Adrenal gland (tissue), 12 donors: ENCODE data around the gene IQCM. TPM values are rescaled to one million over a fixed set of nuclear protein-coding genes. Genes with fewer than 3 reads are reported as not detected.

ENCODE experiments used
- DNase-seq, 7 donors: peaks; one replicate each; pipeline ENCODE4 v3.0.0-alpha.2; 2019 to 2020
- H3K27ac ChIP-seq, 5 donors: fragments of 200-600 bp; sonication (generic) in 4 of 5; 1 replicate in 3 of 5; 2 replicates in 2 of 5; pipeline versions ENCODE4 v1.5.1 to v1.8.0; 2016 to 2020; ENCODE audit warnings: mild to moderate bottlenecking in 1 of 5
- H3K27me3 ChIP-seq: fragments of 200-600 bp; 2 replicates; pipeline ENCODE4 v1.8.0; 2021
- H3K36me3 ChIP-seq, 2 donors: fragments of 200-600 bp; replicated peaks in 1 of 2; 1 replicate in 1 of 2; 2 replicates in 1 of 2; pipeline versions ENCODE4 v1.5.1 to v1.8.0; 2018 to 2022
- H3K4me1 ChIP-seq, 2 donors: fragments of 200-600 bp; replicated peaks in 1 of 2; 1 replicate in 1 of 2; 2 replicates in 1 of 2; pipeline versions ENCODE4 v1.5.1 to v1.8.0; 2018 to 2021
- H3K4me3 ChIP-seq, 4 donors: fragments of 200-600 bp; sonication (generic) in 3 of 4; one replicate each; pipeline ENCODE4 v1.5.1; 2016 to 2018
- H3K9me3 ChIP-seq, 3 donors: fragments of 200-600 bp; sonication (generic) in 1 of 3; replicated peaks in 1 of 3; 1 replicate in 2 of 3; 2 replicates in 1 of 3; pipeline versions ENCODE4 v1.5.1 to v1.8.0; 2016 to 2021
- CTCF ChIP-seq, 6 experiments: fragments of 450-650 bp in 4 of 6; fragments of 200-600 bp in 2 of 6; sonication (generic) in 1 of 6; IDR thresholded peaks; 1 replicate in 5 of 6; 2 replicates in 1 of 6; pipeline versions ENCODE4 v1.5.1 to v1.8.0; 2016 to 2021; ENCODE audit warnings: antibody characterized with exemption in 6 of 6, mild to moderate bottlenecking in 2 of 6, moderate library complexity in 1 of 6
- POLR2A ChIP-seq, 2 donors: fragments of 450-650 bp; IDR thresholded peaks; one replicate each; pipeline ENCODE4 v1.6.1; 2017; ENCODE audit warnings: antibody characterized with exemption in 2 of 2, mild to moderate bottlenecking in 2 of 2, moderate library complexity in 1 of 2
- WGBS, 4 donors: extraction: QIAGEN DNeasy Blood & Tissue Kit in 2 of 4; methylation state at CpG; one replicate each; pipeline versions ENCODE4 v1.1.5 to v1.1.7; 2013 to 2017; 5-methylcytosine and 5-hydroxymethylcytosine counted together
- intact Hi-C, 2 donors: fragments of 100-400 bp; cut with DNase I; formaldehyde crosslinking; loops; one replicate each; pipeline versions ENCODE4 v1.14.1 to v1.15.0; 2022 to 2023
- polyA plus RNA-seq, 3 donors: library from polyadenylated mRNA; stranded (reverse); fragments of 200-250 nt in 2 of 3; fragments of 350-450 nt in 1 of 3; fragmentation: Illumina TruSeq in 1 of 3; extraction: RNeasy Lipid Tissue Mini Kit (QIAGEN cat#74804) in 1 of 3; gene quantifications; one replicate each; pipeline ENCODE4 v1.2.3, GENCODE V29; 2013 to 2014
- total RNA-seq, 9 donors: library from RNA; depleted of rRNA in 4 of 9; stranded (reverse); fragments of >200 nt in 4 of 9; fragments of 120-200 nt in 1 of 9; fragmentation: NEBNext Ultra II Directional in 1 of 9; extraction: Animal tissue kit (Norgen Biotek cat#: 25700) in 1 of 9; gene quantifications; one replicate each; pipeline versions ENCODE4 v1.1.0 to v1.2.4, GENCODE V29; 2013 to 2023
- donor health status: healthy with polysubstance abuse.
- donor health status: Bipolar disorder and iron deficiency.
- donor health status: DM: yes; HTN: yes; CAD: no.
- donor health status: DM: no; HTN: no; CAD: no.
- donor health status: DM: no; HTN: no; CAD: no.
- donor health status: DM: yes; HTN: yes; CAD: no.

Gene IQCM
- total and polyA plus RNA-seq, 12 donors, result not detected

DNA sequence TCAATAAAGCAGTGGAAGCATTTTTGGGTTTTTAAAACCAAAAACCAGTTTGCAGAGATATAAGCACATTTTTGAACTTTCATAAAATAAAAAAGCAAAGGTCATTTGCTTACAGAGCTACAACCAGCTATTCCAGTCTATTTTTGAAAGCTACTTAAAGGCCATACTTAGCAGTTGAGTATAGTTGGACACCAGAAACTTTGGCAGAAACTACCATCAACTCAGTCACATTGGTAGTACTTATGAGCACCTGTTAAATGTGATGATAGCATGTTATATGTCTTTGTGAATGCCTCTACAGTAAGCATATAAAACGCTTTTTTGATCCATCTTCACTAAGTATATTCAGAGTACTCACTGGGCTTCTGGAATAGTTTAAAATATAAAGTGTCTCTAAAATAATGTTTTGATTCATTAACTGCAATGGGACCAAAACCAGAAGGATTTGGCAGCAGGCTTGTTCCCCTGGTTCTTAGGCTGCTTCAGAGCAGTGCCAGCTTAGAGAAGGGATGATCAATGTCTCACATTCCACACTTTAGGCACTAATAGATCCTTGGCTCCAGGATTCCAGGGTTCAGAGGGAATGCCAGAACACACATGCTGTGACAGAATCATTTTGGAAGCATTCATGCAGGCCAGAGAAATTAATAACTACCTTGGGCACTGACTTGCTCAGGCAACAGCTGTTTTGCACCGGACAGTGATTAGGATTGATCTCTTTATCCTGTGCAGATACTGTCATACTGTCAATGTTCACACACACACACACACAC is 103.9 kb downstream of the IQCM start:
- Histone ChIP-seq H3K4me3 (no peak overlapping the region), H3K27ac (no peak overlapping the region), H3K4me1 (no peaks in the 10 kb centered on the region), H3K36me3 (no peaks in the 10 kb centered on the region), H3K27me3 (no peaks in the 10 kb centered on the region), H3K9me3 (no peaks in the 10 kb centered on the region)
- 70 to 80% (median 77%) methylated on average over 2 of the region's 2 CpGs for WGBS, 4 donors
- intact Hi-C loops, result no loop called here
- DNase-seq, result no peak
- no peak for TF ChIP-seq CTCF (IDR thresholded peaks at IDR 0.05)
- TF ChIP-seq POLR2A (IDR thresholded peaks at IDR 0.05), result no peak

GRCh38 chr4:149709640-149710039 is 106.0 kb downstream of the IQCM start:
- Histone ChIP-seq H3K9me3 (no peaks in the 10 kb centered on the region), H3K4me1 (no peaks in the 10 kb centered on the region), H3K4me3 (no peak overlapping the region), H3K36me3 (no peaks in the 10 kb centered on the region), H3K27ac (no peak overlapping the region), H3K27me3 (no peaks in the 10 kb centered on the region)
- intact Hi-C loops, result no loop called here
- TF ChIP-seq CTCF (IDR thresholded peaks at IDR 0.05) (no peak), POLR2A (IDR thresholded peaks at IDR 0.05) (no peak)
- DNase-seq, result no peak

- Histone ChIP-seq H3K9me3 (no peaks in the 10 kb centered on the region), H3K4me1 (no peaks in the 10 kb centered on the region), H3K27me3 (no peaks in the 10 kb centered on the region), H3K4me3 (no peak overlapping the region), H3K27ac (no peak overlapping the region), H3K36me3 (no peaks in the 10 kb centered on the region)
- TF ChIP-seq CTCF (IDR thresholded peaks at IDR 0.05), result no peak
- no peak for TF ChIP-seq POLR2A (IDR thresholded peaks at IDR 0.05)
- no peak for DNase-seq
- 43 to 60% (median 55%) methylated on average over 1 of the region's 1 CpG for WGBS, 4 donors
- intact Hi-C loops, result no loop called here
Observed at GRCh38 chr4:149708513-149709130, 107.0 kb downstream of the IQCM start.

DNA sequence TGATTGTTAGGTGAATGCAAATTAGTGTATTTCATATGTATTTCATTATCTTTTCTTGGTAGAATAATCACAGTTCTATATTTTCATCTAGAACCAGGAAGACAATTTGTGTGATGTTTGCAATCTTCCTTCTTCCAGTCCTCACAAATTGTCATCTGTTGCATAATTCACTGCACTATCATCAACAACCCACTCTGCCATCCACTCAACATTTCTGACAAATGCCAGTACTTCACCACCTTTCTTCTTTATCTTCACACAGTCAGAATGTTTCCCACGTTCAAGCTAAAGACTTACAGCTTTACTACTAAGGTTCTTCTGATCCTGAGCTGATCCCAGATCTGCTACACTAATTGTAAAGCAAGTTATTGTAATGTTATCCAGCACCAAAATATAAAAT is 107.8 kb downstream of the IQCM start:
- TF ChIP-seq CTCF (IDR thresholded peaks at IDR 0.05), result no peak
- no peak for TF ChIP-seq POLR2A (IDR thresholded peaks at IDR 0.05)
- H3K9me3 ChIP-seq, result no peaks in the 10 kb centered on the region
- no peaks in the 10 kb centered on the region for H3K27me3 ChIP-seq
- DNase-seq, result no peak
- 25 to 33% (median 32%) methylated on average over 1 of the region's 1 CpG for WGBS, 4 donors
- no peak overlapping the region for H3K4me3 ChIP-seq
- H3K36me3 ChIP-seq, result no peaks in the 10 kb centered on the region
- intact Hi-C loops, result no loop called here
- no peak overlapping the region for H3K27ac ChIP-seq
- no peaks in the 10 kb centered on the region for H3K4me1 ChIP-seq
